Thoracic aorta (tissue), 2 donors: Measurements from ENCODE around the gene ZNF248. TPM values are rescaled to one million over a fixed set of nuclear protein-coding genes. Genes with fewer than 3 reads are reported as not detected.

Experiments used
- ATAC-seq: fragments of 150-250 bp; one replicate; pipeline ENCODE4 v1.8.0; 2017; ENCODE audit warnings: low read depth; ENCODE audit not compliant: insufficient number of reproducible peaks, low FRiP score
- DNase-seq: peaks from one replicate; pipeline ENCODE4 v3.0.0-alpha.2; 2020; ENCODE audit warnings: low spot score
- H3K27ac ChIP-seq, 2 donors: fragments of 200-600 bp; sonication (generic); 1 replicate in 1 of 2; 2 replicates in 1 of 2; pipeline ENCODE4 v1.5.1; 2016; ENCODE audit warnings: mild to moderate bottlenecking in 2 of 2, moderate library complexity in 2 of 2
- H3K27me3 ChIP-seq: fragments of 200-600 bp; sonication (generic); replicated peaks from 2 replicates; pipeline ENCODE4 v1.6.0; 2016; ENCODE audit warnings: mild to moderate bottlenecking; ENCODE audit not compliant: insufficient read depth
- H3K36me3 ChIP-seq: fragments of 200-600 bp; sonication (generic); one replicate; pipeline ENCODE4 v1.5.1; 2016
- H3K4me1 ChIP-seq, 2 donors: fragments of 200-600 bp; sonication (generic); 1 replicate in 1 of 2; 2 replicates in 1 of 2; pipeline versions ENCODE4 v1.5.1 to v1.6.0; 2016; ENCODE audit warnings: low read depth in 2 of 2, mild to moderate bottlenecking in 1 of 2; ENCODE audit not compliant: control insufficient read depth in 1 of 2
- H3K4me3 ChIP-seq: fragments of 200-600 bp; sonication (generic); 2 replicates; pipeline ENCODE4 v1.5.1; 2016; ENCODE audit warnings: mild to moderate bottlenecking
- H3K9me3 ChIP-seq: fragments of 200-600 bp; sonication (generic); 2 replicates; pipeline ENCODE4 v1.5.1; 2016
- CTCF ChIP-seq: fragments of 200-600 bp; sonication (generic); IDR thresholded peaks from one replicate; pipeline ENCODE4 v1.5.1; 2019; ENCODE audit warnings: antibody characterized with exemption
- total RNA-seq, 2 donors: library from RNA; depleted of rRNA; stranded (reverse); fragments of >200 nt; gene quantifications; one replicate each; pipeline versions ENCODE4 v1.1.0 to v1.2.3, GENCODE V29; 2016

Gene ZNF248
- total RNA-seq, 2 donors from 2014 or later = 16.4 to 21.2 TPM

DNA sequence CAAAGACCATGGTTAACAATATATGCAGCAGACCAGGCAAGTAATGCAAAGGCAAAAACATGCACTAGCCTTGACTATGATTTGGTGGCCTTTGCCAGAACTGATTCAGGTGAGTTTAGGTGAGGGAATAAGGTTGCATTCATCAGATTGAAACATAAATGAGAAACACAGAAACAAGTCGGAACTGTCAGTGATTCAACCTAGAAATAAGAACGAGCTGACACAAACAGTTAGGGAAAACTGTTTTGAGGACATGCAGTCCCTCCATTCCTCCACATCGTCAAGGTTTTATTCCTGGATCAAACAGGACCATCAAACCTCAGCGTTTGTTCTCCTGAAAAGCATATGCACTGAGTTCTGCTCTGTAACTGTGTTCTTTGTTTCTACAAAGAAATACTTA, 1.8 kb downstream of the ZNF248 start:
- peak overlapping the region; percentile 96 for H3K4me3 ChIP-seq
- H3K4me1 ChIP-seq = peaks cover 20 to 33% of the 10 kb centered on the region in 2 donors
- no peak overlapping the region for H3K27ac ChIP-seq
- TF ChIP-seq CTCF = no peak
- no peaks in the 10 kb centered on the region for H3K9me3 ChIP-seq
- DNase-seq (no peak), ATAC-seq (no peak)
- no peaks in the 10 kb centered on the region for H3K27me3 ChIP-seq
- H3K36me3 ChIP-seq = no peaks in the 10 kb centered on the region

DNA sequence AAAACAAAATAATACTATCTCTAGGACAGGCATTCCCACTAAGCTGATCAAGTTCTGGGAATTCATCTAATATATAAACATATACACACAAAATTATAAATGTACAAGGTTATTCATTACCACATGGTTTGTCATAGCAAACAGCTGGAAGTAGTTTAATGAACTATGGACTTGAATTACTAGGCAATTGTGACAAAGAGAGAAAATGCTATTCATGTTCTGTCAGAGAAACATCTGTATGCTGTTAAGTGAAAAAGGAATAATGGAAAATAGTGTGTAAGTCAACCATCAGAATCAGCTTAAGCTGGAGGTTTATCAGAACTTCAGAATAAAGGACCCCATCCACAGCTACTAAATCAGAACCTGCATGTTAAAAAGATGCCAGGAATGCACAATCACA, 2.8 kb downstream of the ZNF248 start:
- Histone ChIP-seq H3K4me3 (no peak overlapping the region), H3K27ac (no peak overlapping the region), H3K4me1 (peaks cover 20 to 33% of the 10 kb centered on the region in 2 donors), H3K27me3 (no peaks in the 10 kb centered on the region), H3K36me3 (no peaks in the 10 kb centered on the region), H3K9me3 (no peaks in the 10 kb centered on the region)
- ATAC-seq (no peak), DNase-seq (no peak)
- no peak for TF ChIP-seq CTCF

DNA sequence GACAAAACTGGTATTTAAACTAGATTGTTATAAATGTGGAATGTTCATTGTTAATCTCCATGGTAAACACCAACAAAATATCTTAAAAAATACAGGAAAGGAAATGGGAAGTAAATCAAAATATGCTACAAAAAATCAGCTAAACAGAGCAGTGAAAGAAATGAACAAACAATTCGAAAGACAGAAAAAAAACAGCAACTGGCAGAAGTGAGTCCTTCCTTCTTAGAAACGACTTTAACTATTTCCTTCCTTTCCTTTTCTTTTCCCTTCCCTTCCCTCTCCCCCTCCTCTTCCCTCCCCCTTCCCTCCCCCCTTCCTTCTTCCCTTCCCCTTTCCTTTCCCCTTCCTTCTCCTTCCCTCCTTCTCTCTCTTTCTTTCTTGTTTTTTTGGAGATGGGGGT, 12.8 kb downstream of the ZNF248 start:
- no peak for DNase-seq
- ATAC-seq = no peak
- Histone ChIP-seq H3K4me3 (no peak overlapping the region), H3K27ac (no peak overlapping the region), H3K27me3 (no peaks in the 10 kb centered on the region), H3K36me3 (peaks cover 10% of the 10 kb centered on the region), H3K9me3 (no peaks in the 10 kb centered on the region), H3K4me1 (no peaks in the 10 kb centered on the region)
- no peak for TF ChIP-seq CTCF

- Histone ChIP-seq H3K4me3 (no peak overlapping the region), H3K27me3 (no peaks in the 10 kb centered on the region), H3K36me3 (peaks cover 27% of the 10 kb centered on the region), H3K27ac (no peak overlapping the region), H3K9me3 (peaks cover 5% of the 10 kb centered on the region), H3K4me1 (no peaks in the 10 kb centered on the region)
- no peak for DNase-seq
- TF ChIP-seq CTCF = no peak
- ATAC-seq = no peak
Observed at GRCh38 chr10:37839243-37839642, 18.2 kb downstream of the ZNF248 start.

DNA sequence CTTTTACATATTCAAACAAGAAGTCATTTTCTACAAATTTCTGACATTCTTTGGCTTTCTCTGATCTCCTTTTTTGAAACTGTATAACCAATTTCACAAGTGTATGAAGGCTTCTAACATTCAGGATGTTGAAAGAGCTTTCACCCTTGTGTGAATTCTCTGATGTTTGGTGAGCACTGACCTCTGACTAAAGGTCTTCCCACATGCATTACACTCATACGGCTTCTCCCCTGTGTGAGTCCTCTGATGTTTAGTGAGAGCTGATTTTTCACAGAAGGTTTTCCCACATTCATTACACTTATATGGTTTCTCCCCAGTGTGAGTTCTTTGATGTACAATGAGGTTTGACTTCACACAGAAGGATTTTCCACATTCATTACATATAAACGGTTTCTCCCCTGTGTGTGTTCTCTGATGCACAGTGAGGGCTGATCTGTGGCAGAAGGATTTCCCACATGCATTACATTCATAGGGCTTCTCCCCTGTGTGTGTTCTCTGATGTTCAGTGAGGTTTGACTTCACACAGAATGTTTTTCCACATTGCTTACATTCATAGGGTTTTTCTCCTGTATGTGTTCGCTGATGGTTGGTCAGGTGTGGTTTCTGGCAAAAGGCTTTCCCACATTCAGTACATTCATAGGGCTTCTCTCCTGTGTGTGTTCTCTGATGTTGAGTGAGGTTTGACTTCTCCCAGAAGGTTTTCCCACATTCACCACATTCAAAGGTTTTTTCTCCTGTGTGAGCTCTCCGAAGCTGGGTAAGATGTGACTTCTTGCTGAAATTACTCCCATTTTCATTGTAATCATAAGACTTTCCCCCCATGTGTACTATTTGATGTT, 25.7 kb downstream of the ZNF248 start:
- peaks cover 63% of the 10 kb centered on the region for H3K9me3 ChIP-seq
- no peak for DNase-seq
- no peak for ATAC-seq
- peak overlapping the region; percentile 24 for H3K4me3 ChIP-seq
- no peaks in the 10 kb centered on the region for H3K27me3 ChIP-seq
- no peak for TF ChIP-seq CTCF
- no peaks in the 10 kb centered on the region for H3K4me1 ChIP-seq
- peaks cover 68% of the 10 kb centered on the region for H3K36me3 ChIP-seq
- no peak overlapping the region for H3K27ac ChIP-seq
